Erythroblast (primary cell): ENCODE measurements around the gene SLC9A2.

Experiments
- GATA1 ChIP-seq: IDR thresholded peaks from 2 replicates; pipeline ENCODE4 v1.6.1; 2011; ENCODE audit warnings: low read depth, mild to moderate bottlenecking, control low read depth, low read length, moderate library complexity
- POLR2A ChIP-seq: IDR thresholded peaks from 2 replicates; pipeline ENCODE4 v1.6.1; 2011; ENCODE audit warnings: mild to moderate bottlenecking, low read length

- TF ChIP-seq POLR2A (no peak), GATA1 (no peak)
Observed at GRCh38 chr2:102677244-102678215, 58.2 kb downstream of the SLC9A2 start.
